Measurements from ENCODE around the gene PHF13. TPM values are rescaled to one million over a fixed set of nuclear protein-coding genes. Genes with fewer than 3 reads are reported as not detected.

PHF13 gene
- total RNA-seq, result 10 to 100 TPM; 13.8 to 79.2 TPM

- H3K36me3 ChIP-seq, result no peaks in the 10 kb centered on the region
- peak within 1 kb of the TSS; percentile 100 for H3K4me3 ChIP-seq
- H3K27ac ChIP-seq, result peak within 1 kb of the TSS; percentile 97 to 99
- intact Hi-C loops (cut with DNase I), result no loop called here
- H3K27me3 ChIP-seq (replicated peaks; ENCODE audit: insufficient read depth), result no peaks in the 10 kb centered on the region
- peak; percentile 99 for DNase-seq (ENCODE audit: low spot score)
- under 1% methylated on average over 76 of the region's 84 CpGs for WGBS
- TF ChIP-seq POLR2AphosphoS5 (IDR thresholded peaks at IDR 0.05) (peak; percentile 91), CTCF (IDR thresholded peaks at IDR 0.05) (no peak), POLR2A (IDR thresholded peaks at IDR 0.05) (peak; percentile 94)
- H3K4me1 ChIP-seq (replicated peaks), result peaks cover 4% of the 10 kb centered on the region
- no peaks in the 10 kb centered on the region for H3K9me3 ChIP-seq
Observed at GRCh38 chr1:6613361-6614018, at the start of gene PHF13. PHF13 (plus strand) TSS chr1:6613731; CDS start chr1:6614067, 336 bp downstream.

GRCh38 chr1:6569033-6569432 lies 44.5 kb upstream of the PHF13 start:
- intact Hi-C loops (cut with DNase I), result no loop called here
- Histone ChIP-seq H3K9me3 (no peaks in the 10 kb centered on the region), H3K4me1 (replicated peaks) (no peaks in the 10 kb centered on the region), H3K36me3 (no peaks in the 10 kb centered on the region), H3K4me3 (no peak overlapping the region), H3K27ac (no peak overlapping the region), H3K27me3 (replicated peaks; ENCODE audit: insufficient read depth) (no peaks in the 10 kb centered on the region)
- TF ChIP-seq POLR2AphosphoS5 (IDR thresholded peaks at IDR 0.05) (no peak), POLR2A (IDR thresholded peaks at IDR 0.05) (no peak), CTCF (IDR thresholded peaks at IDR 0.05) (no peak)
- 92% methylated on average over 11 of the region's 11 CpGs for WGBS
- no peak for DNase-seq (ENCODE audit: low spot score)

- Histone ChIP-seq H3K27me3 (replicated peaks; ENCODE audit: insufficient read depth) (no peaks in the 10 kb centered on the region), H3K27ac (no peak overlapping the region), H3K4me3 (no peak overlapping the region), H3K36me3 (no peaks in the 10 kb centered on the region), H3K4me1 (replicated peaks) (no peaks in the 10 kb centered on the region), H3K9me3 (no peaks in the 10 kb centered on the region)
- DNase-seq (ENCODE audit: low spot score), result no peak
- 56% methylated on average over 3 of the region's 3 CpGs for WGBS
- TF ChIP-seq POLR2AphosphoS5 (IDR thresholded peaks at IDR 0.05), result no peak
- no peak for TF ChIP-seq POLR2A (IDR thresholded peaks at IDR 0.05)
- no peak for TF ChIP-seq CTCF (IDR thresholded peaks at IDR 0.05)
- intact Hi-C loops (cut with DNase I), result loop anchor here (5.0 kb wide), 1 partner anchor 72 kb away; no protein-coding TSS in a partner anchor
Observed at GRCh38 chr1:6570100-6570499, 43.4 kb upstream of the PHF13 start.

GRCh38 chr1:6570987-6571386 lies 42.5 kb upstream of the PHF13 start:
- Histone ChIP-seq H3K9me3 (no peaks in the 10 kb centered on the region), H3K4me1 (replicated peaks) (no peaks in the 10 kb centered on the region), H3K4me3 (no peak overlapping the region), H3K27me3 (replicated peaks; ENCODE audit: insufficient read depth) (no peaks in the 10 kb centered on the region), H3K27ac (no peak overlapping the region), H3K36me3 (no peaks in the 10 kb centered on the region)
- 68% methylated on average over 5 of the region's 5 CpGs for WGBS
- intact Hi-C loops (cut with DNase I), result loop anchor here (5.0 kb wide), 1 partner anchor 71 kb away; no protein-coding TSS in a partner anchor
- DNase-seq (ENCODE audit: low spot score), result no peak
- TF ChIP-seq CTCF (IDR thresholded peaks at IDR 0.05) (no peak), POLR2A (IDR thresholded peaks at IDR 0.05) (no peak), POLR2AphosphoS5 (IDR thresholded peaks at IDR 0.05) (no peak)

Measured in prostate gland (tissue), 2 donors.